GM19452 (cell line): ENCODE measurements around the gene DBX1.
"Not testable (repeated sequence)": the region's sequence is repeated elsewhere in the genome, so short reads cannot be mapped to it uniquely, and the experiment has no call there.

Experiments used
- ATAC-seq: cut with Tn5 transposase; IDR thresholded peaks from one replicate; pipeline ENCODE4 v1.9.1; 2021; ENCODE audit not compliant: unreplicated experiment

The DBX1 gene

GRCh38 chr11:20161923-20162744 is 1.9 kb upstream of the DBX1 start:
- no peak for ATAC-seq

DNA sequence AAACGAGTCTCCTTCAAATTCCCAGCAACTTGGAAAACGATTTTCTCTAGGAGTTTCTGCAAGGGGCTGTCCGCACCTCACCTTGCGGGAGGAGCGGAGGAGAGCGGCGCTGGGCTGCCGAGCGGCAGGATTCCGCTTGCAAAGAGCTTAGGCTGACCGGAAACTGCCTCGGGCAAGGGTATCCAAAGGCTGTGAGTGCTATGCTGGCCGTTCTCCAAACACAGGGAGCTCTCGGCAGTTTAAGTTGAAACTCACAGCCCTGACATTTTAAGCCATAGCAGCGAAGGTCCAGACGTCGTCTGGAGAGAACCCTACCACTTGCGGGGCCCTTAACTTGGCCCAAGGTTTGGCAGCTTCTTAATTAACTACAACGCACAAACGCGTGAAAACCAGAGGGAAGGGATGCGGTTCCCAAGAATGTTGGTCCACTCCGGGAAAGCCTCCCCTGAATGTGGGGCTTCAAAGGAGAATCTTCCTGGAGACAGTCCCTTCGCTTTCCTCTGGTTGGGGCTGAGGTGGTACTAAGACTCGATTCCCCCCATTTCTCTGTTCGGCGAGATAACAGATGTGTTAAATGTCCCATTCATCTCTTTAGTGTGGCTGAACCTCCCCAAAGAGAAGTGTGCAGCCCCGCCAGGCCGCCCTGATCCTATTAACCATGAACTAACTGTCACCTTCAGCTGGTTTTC is 1.1 kb upstream of the DBX1 start:
- no peak for ATAC-seq

DNA sequence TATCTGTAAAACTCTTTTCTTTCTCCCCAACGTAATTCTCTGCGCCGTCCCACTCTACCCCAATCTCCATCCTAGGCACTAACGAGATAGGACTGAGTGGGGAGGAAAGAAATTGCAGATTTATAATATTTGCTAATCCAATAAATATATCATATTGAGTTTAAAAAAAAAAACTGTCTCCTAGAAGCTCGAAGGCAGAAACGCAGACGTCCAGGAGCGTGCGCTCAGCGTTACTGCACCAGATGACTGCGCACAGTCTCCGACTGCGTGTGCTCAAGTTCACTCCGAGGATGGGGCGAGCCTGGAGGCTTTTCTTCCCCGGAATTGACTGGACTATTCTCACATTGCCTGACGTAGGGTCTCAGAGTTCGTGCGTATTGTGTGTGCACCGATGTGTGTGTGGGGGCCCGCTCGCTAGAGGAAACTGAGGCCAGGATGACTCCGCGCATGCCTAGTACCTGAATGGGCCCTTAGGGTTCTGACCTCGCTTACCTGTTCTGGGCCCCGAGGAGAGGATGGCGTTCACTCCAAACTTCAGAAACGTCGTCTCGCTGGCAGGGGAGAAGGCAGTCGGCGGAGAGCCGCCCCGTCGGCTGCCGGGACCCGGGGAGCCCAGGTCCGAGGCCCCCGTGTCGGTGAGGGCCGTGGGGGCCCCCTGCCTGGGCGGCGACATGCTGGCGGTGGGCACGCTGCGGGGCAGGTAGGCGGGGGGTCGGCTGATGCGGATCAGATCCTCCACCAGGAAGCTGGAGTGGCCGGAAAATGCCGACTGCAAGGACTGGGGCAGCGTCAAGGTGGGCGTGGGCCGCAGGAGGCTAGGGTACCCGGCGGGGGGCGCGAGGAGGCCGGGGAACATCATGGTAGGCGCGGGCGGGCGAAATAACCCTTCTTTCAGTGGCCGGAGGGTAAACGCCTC is 551 bp downstream of the DBX1 start:
- ATAC-seq, result no peak

DNA sequence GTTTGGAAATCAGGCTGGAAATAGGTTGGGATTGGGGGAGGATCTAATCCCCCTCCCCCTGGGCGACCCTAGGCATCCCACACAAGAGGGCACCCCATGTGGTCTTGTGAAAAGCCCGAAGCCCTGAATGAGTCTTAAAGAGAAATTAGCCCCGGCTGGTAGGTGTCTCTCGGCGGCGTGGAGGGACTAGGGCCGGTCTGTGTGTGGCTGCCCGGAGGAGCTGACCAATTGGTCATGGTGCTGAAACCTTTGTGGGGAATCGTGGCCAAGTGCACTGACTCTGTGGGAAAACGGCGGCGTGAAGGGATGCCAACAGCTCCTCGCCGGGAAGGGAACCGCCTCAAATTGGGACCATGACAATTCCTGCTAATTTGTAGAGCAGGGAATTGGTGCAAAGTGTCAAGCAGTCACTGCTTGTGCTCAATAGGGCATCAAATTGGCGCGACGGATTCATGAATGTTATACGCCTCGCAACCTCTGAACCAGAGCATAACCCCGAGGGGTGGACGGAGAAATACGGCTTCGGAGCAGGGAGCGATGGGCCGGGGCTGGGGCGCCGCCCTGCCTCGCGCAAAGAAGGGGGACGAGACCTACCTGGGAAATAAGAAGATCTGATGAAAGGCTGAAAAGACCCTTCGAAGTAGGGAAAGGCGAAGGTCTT is 1.5 kb downstream of the DBX1 start:
- no peak for ATAC-seq

DNA sequence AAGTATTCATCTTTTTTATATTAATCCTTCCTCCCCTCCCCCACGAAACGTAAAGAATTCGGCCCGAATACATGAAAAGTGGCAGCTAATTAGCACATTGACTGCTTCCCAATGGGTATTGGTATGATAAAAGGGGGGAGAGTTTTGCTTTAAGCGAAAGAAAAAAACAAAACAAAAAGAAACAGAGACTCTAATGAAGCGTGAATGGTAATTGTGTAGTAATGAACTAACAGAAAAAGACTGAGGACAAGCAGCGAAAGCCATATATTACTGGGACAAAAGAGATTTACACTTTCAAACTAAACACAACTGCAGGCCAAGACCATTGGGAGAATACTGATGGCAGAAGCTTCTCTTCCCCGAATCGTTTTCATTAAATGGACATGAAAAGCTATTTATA is 2.5 kb downstream of the DBX1 start:
- ATAC-seq, result no peak

DNA sequence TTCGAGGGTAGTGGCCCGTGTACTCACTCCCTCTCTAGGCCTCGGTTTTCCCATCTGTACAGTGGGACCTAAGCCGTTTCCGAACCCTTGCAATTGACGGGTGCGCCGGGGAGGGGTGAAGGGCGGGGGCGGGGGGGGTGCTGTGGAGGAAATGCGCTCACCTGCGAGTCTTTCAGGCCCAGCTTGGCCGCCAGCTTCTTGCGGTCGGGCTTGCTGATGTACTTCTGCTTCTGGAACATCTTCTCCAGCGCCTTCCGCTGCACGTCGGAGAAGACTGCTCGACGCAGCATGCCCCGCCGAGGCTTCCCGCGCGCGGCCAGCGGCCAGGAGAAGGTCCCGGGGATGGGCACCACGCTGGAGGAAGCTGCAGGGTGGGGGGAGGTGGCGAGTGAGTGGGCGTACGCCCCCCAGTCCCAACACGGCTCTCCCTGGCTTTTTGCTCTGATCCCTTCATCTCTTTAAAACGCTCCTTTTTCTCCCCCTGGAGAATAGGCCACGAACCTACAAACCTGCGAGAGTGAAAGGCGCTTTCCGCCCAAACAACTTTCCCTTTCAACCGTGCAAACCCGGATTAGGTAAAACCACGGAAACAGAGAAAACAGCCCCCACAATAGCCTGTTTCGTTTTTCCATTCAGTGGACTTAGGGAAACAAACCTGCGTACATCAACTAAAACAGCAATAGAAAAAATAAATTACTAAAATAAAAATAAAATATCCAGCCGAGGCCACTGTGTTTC is 3.2 kb downstream of the DBX1 start:
- no peak for ATAC-seq

DNA sequence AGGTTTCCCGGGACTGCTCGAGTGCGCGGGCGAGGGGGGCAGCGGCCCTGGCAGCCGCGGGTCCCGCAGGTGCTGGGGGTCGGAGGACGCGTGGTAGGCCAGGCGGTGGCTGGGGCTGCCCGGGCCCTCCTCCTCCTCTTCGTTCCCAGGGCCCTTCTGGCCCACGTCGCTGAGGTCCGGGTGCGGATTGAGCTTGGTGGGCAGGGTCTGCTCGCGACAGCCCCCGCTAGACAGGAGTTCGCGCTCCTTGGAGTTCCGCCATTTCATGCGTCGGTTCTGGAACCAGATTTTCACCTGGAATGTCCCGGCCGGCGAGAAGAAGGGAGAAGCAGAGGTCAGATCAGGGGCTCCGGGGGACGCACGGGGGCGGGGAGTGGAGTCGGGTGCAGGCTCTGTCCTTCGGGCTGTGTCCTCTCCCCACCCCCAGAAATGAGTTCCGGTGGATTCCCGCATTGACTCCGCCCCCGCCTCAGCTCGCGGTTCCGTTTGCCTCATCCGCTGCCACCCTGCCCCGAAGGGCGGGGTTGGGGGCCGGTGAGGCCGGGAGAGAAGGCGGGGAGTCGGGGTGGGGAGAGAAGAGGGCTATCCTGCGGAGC is 3.9 kb downstream of the DBX1 start:
- ATAC-seq, result no peak

GRCh38 chr11:20155683-20156279 is 4.5 kb downstream of the DBX1 start:
- ATAC-seq, result no peak

GRCh38 chr11:20154381-20154780 is 5.9 kb downstream of the DBX1 start:
- ATAC-seq, result no peak

- ATAC-seq, result no peak
Measured at GRCh38 chr11:20138707-20139106, 21.6 kb downstream of the DBX1 start.

GRCh38 chr11:20137637-20138036 is 22.6 kb downstream of the DBX1 start:
- ATAC-seq, result no peak

GRCh38 chr11:20134991-20135736 is 25.1 kb downstream of the DBX1 start:
- no peak for ATAC-seq

GRCh38 chr11:20132667-20133039 is 27.6 kb downstream of the DBX1 start:
- no peak for ATAC-seq

- no peak for ATAC-seq
Measured at GRCh38 chr11:20131788-20132666, 28.2 kb downstream of the DBX1 start.

GRCh38 chr11:20129665-20130064 is 30.6 kb downstream of the DBX1 start:
- no peak for ATAC-seq

- not testable (repeated sequence) for ATAC-seq
Measured at GRCh38 chr11:20128528-20128825, 31.8 kb downstream of the DBX1 start.

- peak; percentile 65 for ATAC-seq
Measured at GRCh38 chr11:20127671-20128527, 32.4 kb downstream of the DBX1 start.
